Colonic mucosa (tissue), 4 donors: ENCODE results near the gene GALNT17. TPM values are rescaled to one million over a fixed set of nuclear protein-coding genes. Genes with fewer than 3 reads are reported as not detected.

ENCODE experiments used
- DNase-seq: peaks from one replicate; pipeline ENCODE4 v3.0.0-alpha.2; 2020
- H3K27ac ChIP-seq: fragments of 200-600 bp; one replicate; pipeline ENCODE4 v1.8.0; 2021
- H3K27me3 ChIP-seq: fragments of 200-600 bp; one replicate; pipeline ENCODE4 v1.8.0; 2021
- H3K36me3 ChIP-seq: fragments of 200-600 bp; one replicate; pipeline ENCODE4 v1.8.0; 2021
- H3K4me1 ChIP-seq: fragments of 200-600 bp; one replicate; pipeline ENCODE4 v1.8.0; 2021; ENCODE audit warnings: mild to moderate bottlenecking
- H3K4me3 ChIP-seq: fragments of 200-600 bp; one replicate; pipeline ENCODE4 v1.8.0; 2021
- H3K9ac ChIP-seq, 2 donors: one replicate each; pipeline ENCODE4 v1.7.0; 2013; ENCODE audit warnings: control low read depth in 2 of 2, low read depth in 2 of 2, low read length in 2 of 2
- H3K9me3 ChIP-seq: fragments of 200-600 bp; one replicate; pipeline ENCODE4 v1.8.0; 2021
- intact Hi-C: fragments of 100-400 bp; cut with DNase I; formaldehyde crosslinking; loops from one replicate; pipeline ENCODE4 v1.14.1; 2022
- total RNA-seq, 2 donors: library from RNA; stranded (reverse); fragmentation: NEBNext Ultra II Directional in 1 of 2; extraction: Animal tissue kit (Norgen Biotek cat#: 25700) in 1 of 2; gene quantifications; one replicate each; pipeline ENCODE4 v1.2.1, GENCODE V29; 2021
- TF ChIP-seq, protein P1 (sequence below): fragments of 200-600 bp; IDR thresholded peaks from one replicate; pipeline ENCODE4 v1.8.0; 2022; ENCODE audit warnings: antibody characterized with exemption, mild to moderate bottlenecking
- donor health status: healthy.
- donor health status: DM: no; HTN: no; CAD: no.
- donor health status: DM: no; HTN: no; CAD: no.

Gene GALNT17
- total RNA-seq, 2 donors from 2014 or later, result 0.37 to 1.3 TPM

DNA sequence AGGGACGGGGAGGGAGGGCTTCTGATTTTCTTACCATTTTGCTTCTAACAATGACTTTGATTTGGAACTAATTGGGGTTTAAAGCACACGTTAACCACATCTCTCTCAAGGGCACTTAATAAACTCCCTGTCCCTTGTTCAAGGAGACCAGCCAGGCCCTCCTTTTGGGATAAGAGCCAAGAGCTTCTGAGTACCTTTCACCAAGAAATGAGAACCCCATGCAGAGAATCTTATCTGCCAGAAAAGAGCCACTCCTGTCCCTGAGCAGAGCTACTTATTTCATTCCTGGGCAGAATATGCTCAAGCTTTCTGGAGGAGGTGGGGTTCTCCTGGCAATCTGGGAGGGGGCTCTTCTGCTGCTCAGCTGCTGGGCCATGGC is 574.6 kb downstream of the GALNT17 start:
- no peak overlapping the region for H3K4me3 ChIP-seq
- no peaks in the 10 kb centered on the region for H3K36me3 ChIP-seq
- no peaks in the 10 kb centered on the region for H3K4me1 ChIP-seq
- H3K9me3 ChIP-seq, result no peaks in the 10 kb centered on the region
- no peak overlapping the region for H3K27ac ChIP-seq
- no peaks in the 10 kb centered on the region for H3K27me3 ChIP-seq
- DNase-seq, result no peak
- TF ChIP-seq, protein P1, sequence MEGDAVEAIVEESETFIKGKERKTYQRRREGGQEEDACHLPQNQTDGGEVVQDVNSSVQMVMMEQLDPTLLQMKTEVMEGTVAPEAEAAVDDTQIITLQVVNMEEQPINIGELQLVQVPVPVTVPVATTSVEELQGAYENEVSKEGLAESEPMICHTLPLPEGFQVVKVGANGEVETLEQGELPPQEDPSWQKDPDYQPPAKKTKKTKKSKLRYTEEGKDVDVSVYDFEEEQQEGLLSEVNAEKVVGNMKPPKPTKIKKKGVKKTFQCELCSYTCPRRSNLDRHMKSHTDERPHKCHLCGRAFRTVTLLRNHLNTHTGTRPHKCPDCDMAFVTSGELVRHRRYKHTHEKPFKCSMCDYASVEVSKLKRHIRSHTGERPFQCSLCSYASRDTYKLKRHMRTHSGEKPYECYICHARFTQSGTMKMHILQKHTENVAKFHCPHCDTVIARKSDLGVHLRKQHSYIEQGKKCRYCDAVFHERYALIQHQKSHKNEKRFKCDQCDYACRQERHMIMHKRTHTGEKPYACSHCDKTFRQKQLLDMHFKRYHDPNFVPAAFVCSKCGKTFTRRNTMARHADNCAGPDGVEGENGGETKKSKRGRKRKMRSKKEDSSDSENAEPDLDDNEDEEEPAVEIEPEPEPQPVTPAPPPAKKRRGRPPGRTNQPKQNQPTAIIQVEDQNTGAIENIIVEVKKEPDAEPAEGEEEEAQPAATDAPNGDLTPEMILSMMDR, result no peak
- H3K9ac ChIP-seq, result no peak overlapping the region
- intact Hi-C loops, result no loop called here

DNA sequence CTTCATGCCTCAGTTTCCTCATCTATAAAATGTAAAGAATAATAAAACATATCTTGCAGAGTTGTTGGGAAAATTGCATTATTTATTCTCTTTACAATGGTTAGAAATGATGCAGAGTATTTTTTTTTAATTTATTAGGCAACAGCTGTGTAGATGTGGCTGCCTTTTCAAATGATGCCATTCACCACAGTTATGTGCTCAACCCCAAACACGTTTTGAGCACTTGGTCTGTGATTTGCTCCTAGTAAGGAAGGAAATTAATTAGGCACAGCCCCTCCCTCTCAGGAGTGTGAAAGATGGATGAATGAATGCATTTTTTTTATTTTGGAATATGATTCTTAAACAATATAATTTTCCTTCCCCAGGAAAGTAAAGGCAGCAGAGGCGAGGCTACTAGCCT is 575.1 kb downstream of the GALNT17 start:
- TF ChIP-seq, protein P1, result no peak
- no peak overlapping the region for H3K9ac ChIP-seq
- no peaks in the 10 kb centered on the region for H3K4me1 ChIP-seq
- no peaks in the 10 kb centered on the region for H3K36me3 ChIP-seq
- H3K4me3 ChIP-seq, result no peak overlapping the region
- DNase-seq, result no peak
- no peaks in the 10 kb centered on the region for H3K27me3 ChIP-seq
- intact Hi-C loops, result no loop called here
- H3K27ac ChIP-seq, result no peak overlapping the region
- no peaks in the 10 kb centered on the region for H3K9me3 ChIP-seq

DNA sequence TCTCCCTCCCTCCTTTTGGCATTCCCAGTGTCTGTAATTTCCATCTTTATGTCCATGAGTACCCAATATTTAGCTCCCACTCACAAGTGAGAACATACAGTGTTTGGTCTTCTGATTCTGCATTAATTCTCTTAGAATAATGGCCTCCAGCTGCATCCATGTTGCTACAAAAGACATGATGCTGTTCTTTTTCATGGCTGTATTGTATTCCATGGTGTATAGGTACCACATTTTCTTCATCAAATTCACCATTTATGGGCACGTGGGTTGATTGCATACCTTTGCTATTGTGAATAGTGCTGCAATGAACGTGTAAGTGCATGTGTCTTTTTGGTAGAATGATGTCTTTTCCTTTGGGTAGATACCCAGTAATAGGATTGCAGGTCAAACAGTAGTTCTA is 576.8 kb downstream of the GALNT17 start:
- TF ChIP-seq, protein P1, result no peak
- H3K27me3 ChIP-seq, result no peaks in the 10 kb centered on the region
- no peaks in the 10 kb centered on the region for H3K36me3 ChIP-seq
- no peak overlapping the region for H3K9ac ChIP-seq
- no peaks in the 10 kb centered on the region for H3K4me1 ChIP-seq
- H3K27ac ChIP-seq, result no peak overlapping the region
- H3K4me3 ChIP-seq, result no peak overlapping the region
- no peak for DNase-seq
- intact Hi-C loops, result no loop called here
- H3K9me3 ChIP-seq, result no peaks in the 10 kb centered on the region

- Histone ChIP-seq H3K4me1 (no peaks in the 10 kb centered on the region), H3K36me3 (no peaks in the 10 kb centered on the region), H3K9me3 (no peaks in the 10 kb centered on the region), H3K27me3 (no peaks in the 10 kb centered on the region), H3K9ac (no peak overlapping the region), H3K4me3 (no peak overlapping the region), H3K27ac (no peak overlapping the region)
- intact Hi-C loops, result no loop called here
- no peak for DNase-seq
- TF ChIP-seq, protein P1, result no peak
Measured at GRCh38 chr7:71710442-71710841, 578.5 kb downstream of the GALNT17 start.

- H3K4me1 ChIP-seq, result no peaks in the 10 kb centered on the region
- TF ChIP-seq, protein P1, result no peak
- H3K9ac ChIP-seq, result no peak overlapping the region
- intact Hi-C loops, result no loop called here
- no peak overlapping the region for H3K27ac ChIP-seq
- DNase-seq, result no peak
- H3K27me3 ChIP-seq, result no peaks in the 10 kb centered on the region
- H3K36me3 ChIP-seq, result no peaks in the 10 kb centered on the region
- H3K4me3 ChIP-seq, result no peak overlapping the region
- no peaks in the 10 kb centered on the region for H3K9me3 ChIP-seq
Measured at GRCh38 chr7:71712653-71713180, 580.8 kb downstream of the GALNT17 start.
